GM19328 (cell line): ENCODE data around the gene ZFP3.
"Not testable (repeated sequence)": the region's sequence is repeated elsewhere in the genome, so short reads cannot be mapped to it uniquely, and the experiment has no call there.

Experiments used
- ATAC-seq: cut with Tn5 transposase; IDR thresholded peaks from one replicate; pipeline ENCODE4 v1.9.1; 2021; ENCODE audit warnings: mild to moderate bottlenecking, moderate library complexity; ENCODE audit not compliant: unreplicated experiment

The ZFP3 gene

GRCh38 chr17:5124125-5124760 is 46.0 kb downstream of the ZFP3 start:
- ATAC-seq = not testable (repeated sequence)

- ATAC-seq = not testable (repeated sequence)
These were observed 46.6 kb downstream of the ZFP3 start for GRCh38 chr17:5124896-5125295.

DNA sequence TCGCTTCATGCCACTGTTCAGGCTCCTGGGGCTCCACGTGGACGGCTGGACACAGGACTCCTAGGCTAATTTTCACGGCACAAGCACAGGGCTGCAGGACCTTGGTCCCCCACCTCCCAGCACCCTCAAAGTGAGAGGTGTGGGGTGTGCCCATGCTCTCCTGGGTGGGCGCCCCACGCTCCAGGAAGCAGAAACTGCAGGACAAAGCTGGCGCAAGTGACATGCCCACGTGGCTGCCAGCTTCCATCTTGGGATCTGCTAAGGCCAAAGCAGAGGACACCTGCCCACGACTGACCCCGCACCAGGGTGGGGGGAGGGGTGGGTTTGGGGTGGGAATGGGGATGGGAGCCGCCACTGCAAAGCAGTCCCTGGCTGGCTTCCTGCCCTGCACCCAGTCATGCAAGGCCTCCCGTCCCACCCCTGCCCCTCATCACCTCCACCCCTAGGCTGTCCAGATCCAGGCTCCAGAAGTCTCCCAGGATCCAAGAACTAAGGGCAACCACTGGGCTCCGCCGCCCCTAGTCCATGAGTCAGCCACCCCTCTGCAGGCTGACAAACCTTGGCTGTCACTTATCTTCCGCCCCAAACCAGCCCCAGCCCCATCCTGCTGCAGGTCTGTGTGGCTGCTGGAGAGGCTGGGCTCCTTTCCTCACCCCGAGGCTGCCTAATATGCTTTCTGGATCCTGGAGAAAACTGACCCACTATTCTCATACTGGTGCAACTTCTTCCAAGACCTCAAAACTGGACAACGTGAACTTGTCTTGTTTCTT is 48.6 kb downstream of the ZFP3 start:
- ATAC-seq = no peak

DNA sequence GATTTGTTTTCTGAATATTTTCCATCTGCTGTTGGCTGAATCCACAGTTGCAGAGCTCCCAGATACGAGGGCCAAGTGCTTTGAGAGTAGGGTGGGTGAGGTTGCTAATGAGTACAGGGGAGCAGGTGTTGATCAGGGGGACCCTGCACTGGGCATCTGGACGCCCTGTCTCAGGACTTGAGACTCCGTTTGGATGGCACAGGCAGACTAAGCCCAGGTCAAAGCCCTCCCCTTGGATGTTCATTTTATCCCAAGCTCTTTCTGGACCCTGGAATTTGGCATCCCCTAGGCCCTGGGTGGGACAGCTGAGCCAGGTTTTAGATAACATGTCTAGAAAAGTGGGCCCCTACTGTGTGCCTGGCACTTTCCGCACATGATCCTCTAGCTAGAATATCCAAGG is 49.6 kb downstream of the ZFP3 start:
- no peak for ATAC-seq

DNA sequence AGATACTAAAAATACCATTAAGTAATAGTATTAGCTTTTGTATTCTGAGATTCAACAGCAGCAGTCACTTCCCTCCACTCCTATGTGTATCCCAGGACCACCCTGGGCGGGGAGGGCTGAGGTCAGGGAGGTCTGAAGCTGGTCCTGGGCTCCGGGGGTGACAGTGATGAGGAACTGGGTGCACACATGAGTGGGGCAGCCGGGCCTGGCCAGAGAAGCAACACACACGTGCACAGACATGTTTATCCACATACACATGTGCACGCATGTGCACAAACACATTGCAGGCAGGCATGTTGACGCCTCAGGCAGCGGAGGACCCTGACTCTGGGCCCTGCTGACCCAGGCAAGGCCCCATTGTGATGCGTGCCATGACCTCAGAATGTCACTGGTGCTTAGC is 50.1 kb downstream of the ZFP3 start:
- ATAC-seq = not testable (repeated sequence)

DNA sequence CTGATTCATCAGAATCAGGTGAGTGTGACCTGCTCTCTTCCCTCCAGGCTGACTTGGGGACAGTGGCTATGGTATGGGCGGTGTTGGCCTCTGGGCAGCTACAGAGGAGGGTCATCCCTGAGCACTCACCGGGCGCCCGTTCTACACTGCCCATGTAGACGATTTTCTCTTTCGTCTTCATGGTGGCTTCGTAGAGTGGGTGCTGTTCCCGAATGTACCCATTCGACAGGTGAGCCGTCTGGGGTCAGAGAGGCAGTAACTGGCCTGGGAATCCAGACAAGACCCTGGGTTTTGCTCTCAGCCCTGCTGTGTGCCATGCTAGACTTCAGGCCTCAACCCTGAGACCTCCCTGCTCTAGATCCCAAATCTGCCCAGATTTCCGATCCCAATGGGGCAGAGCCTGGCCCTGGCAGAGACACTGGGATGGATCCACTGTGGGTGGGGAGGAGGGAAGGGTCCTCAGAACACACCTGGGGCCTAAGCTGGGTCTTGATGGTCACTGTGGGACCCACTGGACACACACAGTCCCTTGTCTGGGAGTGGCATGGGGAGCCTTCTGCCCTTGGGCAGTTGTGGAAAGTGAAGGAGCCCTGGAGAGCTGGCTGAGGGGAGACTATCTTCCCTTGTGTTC is 50.8 kb downstream of the ZFP3 start:
- ATAC-seq = no peak

DNA sequence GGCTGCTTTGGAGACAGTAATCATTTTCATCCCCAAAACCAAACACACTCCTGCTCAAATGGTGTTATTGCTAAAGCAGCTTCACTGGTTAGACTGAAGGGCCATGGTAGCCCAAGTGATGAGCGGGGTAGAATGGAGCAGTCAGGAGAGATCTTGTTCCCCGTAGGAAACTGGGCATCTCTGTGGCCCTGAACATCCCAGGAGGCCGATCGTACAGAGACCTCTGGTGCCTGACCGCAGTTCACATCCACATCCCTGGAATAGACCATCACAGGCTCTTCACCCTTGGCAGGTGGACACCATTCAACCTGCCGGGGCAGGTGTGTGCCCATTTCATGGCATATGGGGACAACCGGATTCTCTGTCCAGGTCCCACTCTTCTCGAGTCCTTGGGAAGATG is 51.5 kb downstream of the ZFP3 start:
- not testable (repeated sequence) for ATAC-seq

GRCh38 chr17:5130261-5130660 is 52.0 kb downstream of the ZFP3 start:
- not testable (repeated sequence) for ATAC-seq

DNA sequence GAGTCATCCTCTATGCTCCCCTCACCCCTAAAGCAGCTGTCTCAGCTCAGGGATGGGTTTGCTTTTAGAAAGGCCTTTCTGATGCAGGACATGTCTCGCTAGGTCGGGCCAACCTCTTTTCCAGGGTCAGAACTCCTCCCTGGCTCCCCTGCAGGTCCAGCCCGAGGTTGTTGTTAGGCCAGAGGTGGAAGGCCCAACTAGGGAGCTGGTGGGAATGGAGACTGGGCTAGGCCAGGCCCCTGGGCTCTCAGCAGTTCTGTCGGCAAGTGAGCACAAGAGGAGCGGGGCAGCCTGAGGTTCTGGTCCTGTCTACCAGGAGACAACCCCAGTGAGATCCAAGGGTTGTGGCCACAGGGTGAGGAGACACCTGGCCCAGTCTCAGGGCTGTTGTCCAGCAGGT is 52.4 kb downstream of the ZFP3 start:
- ATAC-seq = not testable (repeated sequence)

- ATAC-seq = no peak
These were observed 53.0 kb downstream of the ZFP3 start for GRCh38 chr17:5131146-5131715.

- not testable (repeated sequence) for ATAC-seq
These were observed 53.7 kb downstream of the ZFP3 start for GRCh38 chr17:5131799-5132502.

DNA sequence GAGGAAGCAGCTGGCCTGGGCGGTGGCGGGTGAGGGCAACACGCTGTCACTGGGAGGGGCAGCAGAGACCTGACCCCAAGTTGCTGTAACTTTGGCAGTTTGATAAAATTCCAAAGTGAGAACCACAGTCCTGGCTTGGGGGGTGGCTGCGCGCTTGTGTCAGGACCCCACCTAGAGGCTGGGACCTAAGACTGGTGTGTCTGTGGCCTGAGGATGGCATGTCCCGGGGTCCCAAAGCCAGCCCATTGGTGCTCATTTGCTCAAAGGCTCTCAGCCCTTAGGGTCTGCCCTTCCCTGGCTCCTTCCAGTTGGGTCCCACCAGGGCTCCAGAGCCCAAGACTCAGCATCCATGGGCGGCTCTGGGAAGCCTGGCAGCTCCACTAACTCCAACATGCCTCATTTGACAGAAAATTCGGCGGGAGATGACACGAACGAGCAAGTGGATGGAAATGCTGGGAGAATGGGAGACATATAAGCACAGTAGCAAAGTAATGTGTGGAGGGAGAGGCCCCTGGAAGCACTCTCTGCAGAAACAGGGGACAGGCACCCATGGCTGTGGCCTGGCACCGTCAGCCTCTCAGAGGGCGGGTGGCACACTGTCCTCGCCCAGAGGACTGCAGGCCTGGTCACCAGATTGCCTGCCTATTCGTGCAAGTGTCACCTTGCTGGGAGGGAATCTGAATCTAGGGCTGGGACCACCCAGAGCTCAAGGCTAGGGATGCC is 54.4 kb downstream of the ZFP3 start:
- ATAC-seq = not testable (repeated sequence)

GRCh38 chr17:5133311-5133710 is 55.0 kb downstream of the ZFP3 start:
- no peak for ATAC-seq

- not testable (repeated sequence) for ATAC-seq
These were observed 55.7 kb downstream of the ZFP3 start for GRCh38 chr17:5133961-5134360.

- not testable (repeated sequence) for ATAC-seq
These were observed 56.3 kb downstream of the ZFP3 start for GRCh38 chr17:5134571-5134970.

- not testable (repeated sequence) for ATAC-seq
These were observed 57.0 kb downstream of the ZFP3 start for GRCh38 chr17:5135131-5135712.

DNA sequence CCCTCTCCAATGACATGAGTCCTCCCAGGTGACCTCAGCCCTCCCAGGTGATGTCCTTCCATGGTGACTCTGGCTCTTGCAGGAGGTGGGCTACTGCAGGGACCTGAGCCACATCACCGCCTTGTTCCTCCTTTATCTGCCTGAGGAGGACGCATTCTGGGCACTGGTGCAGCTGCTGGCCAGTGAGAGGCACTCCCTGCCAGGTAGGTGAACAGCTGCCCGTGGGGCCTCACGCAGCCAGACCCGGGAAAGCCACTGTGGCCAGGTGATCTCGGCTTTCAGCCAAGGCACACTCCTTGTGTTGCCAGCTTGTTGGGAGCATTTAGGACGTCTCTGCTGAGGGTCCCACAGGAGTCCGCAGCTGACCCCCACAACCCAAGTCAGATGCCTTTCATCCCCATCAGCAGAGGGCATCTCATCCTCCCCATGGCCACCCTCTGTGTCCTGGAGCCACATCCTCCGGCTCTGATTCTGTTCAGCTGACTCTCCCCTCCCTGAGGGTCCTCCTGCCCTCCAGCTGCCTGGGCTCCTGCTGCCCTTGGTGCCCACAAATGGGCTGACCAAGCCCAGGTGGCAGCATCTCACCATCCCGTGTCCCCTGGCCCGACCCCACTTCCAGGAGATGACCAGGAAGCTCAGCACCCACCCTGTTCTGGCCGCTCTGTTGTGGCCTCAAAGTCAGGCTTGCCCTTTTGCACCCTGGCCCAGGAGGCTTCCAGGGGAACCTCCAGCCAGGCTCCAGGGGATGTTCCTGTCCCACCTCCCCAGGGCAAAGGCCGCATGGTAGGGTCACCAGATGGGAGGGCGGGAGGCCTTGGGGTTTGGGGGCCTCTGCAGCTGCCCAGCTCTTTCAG is 57.7 kb downstream of the ZFP3 start:
- no peak for ATAC-seq

- ATAC-seq = not testable (repeated sequence)
These were observed 58.5 kb downstream of the ZFP3 start for GRCh38 chr17:5136580-5137412.
